SK-N-SH (cell line): ENCODE results near the gene PSMD4. TPM values are rescaled to one million over a fixed set of nuclear protein-coding genes. Genes with fewer than 3 reads are reported as not detected.

ENCODE experiments used
- CTCF ChIA-PET: fragments of 300-600, 350-600 bp; formaldehyde crosslinking; extraction: SDS; loops from one replicate; lab custom pipeline; 2021; lab: Yijun Ruan, JAX
- POLR2A ChIA-PET: fragments of 350-600 bp; sonication (Branson Sonifier 250); formaldehyde crosslinking; extraction: SDS; loops from one replicate; lab custom pipeline; 2020; ENCODE audit warnings: antibody characterized with exemption, inconsistent platforms; lab: Yijun Ruan, JAX
- DNase-seq: peaks from one replicate; pipeline ENCODE4 v3.0.0; 2012
- H2AFZ ChIP-seq: fragments of 200-600 bp; sonication (generic); 2 replicates; pipeline ENCODE4 v1.8.1; 2016; ENCODE audit warnings: antibody characterized with exemption, mild to moderate bottlenecking, low read depth
- H3F3A ChIP-seq: fragments of 200-600 bp; sonication (generic); replicated peaks from 2 replicates; pipeline ENCODE3; 2016; ENCODE audit warnings: antibody characterized with exemption, mild to moderate bottlenecking; ENCODE audit not compliant: insufficient read depth
- H3K27ac ChIP-seq, 2 experiments: fragments of 200-500 bp in 1 of 2; fragments of 200-600 bp in 1 of 2; sonication (Bioruptor generic) in 1 of 2; sonication (generic), shearing (Covaris generic) in 1 of 2; 2 replicates each; pipeline versions ENCODE4 v1.5.1 to v1.6.1; 2014 to 2016; ENCODE audit warnings: low read depth in 2 of 2, inconsistent platforms in 1 of 2, low read length in 1 of 2, mild to moderate bottlenecking in 1 of 2, mixed read lengths in 1 of 2
- H3K27me3 ChIP-seq: fragments of 200-600 bp; sonication (generic), shearing (Covaris generic); 2 replicates; pipeline ENCODE4 v1.6.1; 2016; ENCODE audit warnings: mixed run types; ENCODE audit not compliant: insufficient read depth
- H3K36me3 ChIP-seq, 2 experiments: fragments of 200-500 bp in 1 of 2; fragments of 200-600 bp in 1 of 2; sonication (Bioruptor generic) in 1 of 2; sonication (generic) in 1 of 2; replicated peaks in 1 of 2; 2 replicates each; pipeline versions ENCODE3 to v1.5.1; 2014 to 2016; ENCODE audit warnings: low read length in 1 of 2, mild to moderate bottlenecking in 1 of 2; ENCODE audit not compliant: insufficient read depth in 2 of 2, control insufficient read depth in 1 of 2
- H3K4me1 ChIP-seq, 2 experiments: fragments of 200-500 bp in 1 of 2; fragments of 200-600 bp in 1 of 2; sonication (Bioruptor generic) in 1 of 2; sonication (generic), shearing (Covaris generic) in 1 of 2; 2 replicates each; pipeline versions ENCODE4 v1.5.1 to v1.6.1; 2014 to 2016; ENCODE audit warnings: low read depth in 1 of 2, low read length in 1 of 2, mixed run types in 1 of 2; ENCODE audit not compliant: insufficient read depth in 2 of 2, control insufficient read depth in 1 of 2
- H3K4me2 ChIP-seq: fragments of 200-600 bp; sonication (generic), shearing (Covaris generic); 2 replicates; pipeline ENCODE4 v1.6.1; 2017; ENCODE audit warnings: mixed run types
- H3K4me3 ChIP-seq, 2 experiments: fragments of 200-500 bp in 1 of 2; fragments of 200-600 bp in 1 of 2; sonication (Bioruptor generic) in 1 of 2; sonication (generic), shearing (Covaris generic) in 1 of 2; 2 replicates each; pipeline versions ENCODE4 v1.5.1 to v1.8.1; 2014 to 2016; ENCODE audit warnings: low read depth in 2 of 2, inconsistent platforms in 1 of 2, low read length in 1 of 2, mild to moderate bottlenecking in 1 of 2, mixed read lengths in 1 of 2, moderate library complexity in 1 of 2
- H3K79me2 ChIP-seq: fragments of 200-600 bp; sonication (generic); 2 replicates; pipeline ENCODE4 v1.8.1; 2017; ENCODE audit warnings: mild to moderate bottlenecking; ENCODE audit not compliant: insufficient read depth
- H3K9ac ChIP-seq: fragments of 200-600 bp; sonication (generic); 2 replicates; pipeline ENCODE4 v1.6.1; 2017; ENCODE audit warnings: mixed run types
- H3K9me2 ChIP-seq: fragments of 200-600 bp; sonication (generic); 2 replicates; pipeline ENCODE4 v1.6.1; 2017; ENCODE audit warnings: mixed run types
- H3K9me3 ChIP-seq: fragments of 200-600 bp; sonication (generic); 2 replicates; pipeline ENCODE4 v1.6.1; 2017; ENCODE audit warnings: mixed run types, mild to moderate bottlenecking, moderate library complexity
- H4K20me1 ChIP-seq: fragments of 200-600 bp; sonication (generic); 2 replicates; pipeline ENCODE4 v1.6.1; 2017; ENCODE audit warnings: mild to moderate bottlenecking, mixed run types; ENCODE audit not compliant: insufficient read depth
- CHD2 ChIP-seq: fragments of 150-350 bp; IDR thresholded peaks from 2 replicates; pipeline ENCODE4 v1.6.1; 2018; ENCODE audit warnings: low read length; ENCODE audit not compliant: partially characterized antibody
- JUND ChIP-seq: IDR thresholded peaks from 2 replicates; pipeline ENCODE4 v1.4.0; 2012
- MXI1 ChIP-seq: IDR thresholded peaks from 2 replicates; pipeline ENCODE4 v1.6.1; 2012; ENCODE audit warnings: mild to moderate bottlenecking, low read depth, low read length, improper control_type of control experiment
- NFIC ChIP-seq: IDR thresholded peaks from 2 replicates; pipeline ENCODE4 v1.4.0; 2012; ENCODE audit warnings: borderline replicate concordance
- NRF1 ChIP-seq: IDR thresholded peaks from 2 replicates; pipeline ENCODE4 v1.6.1; 2012; ENCODE audit warnings: low read depth, mild to moderate bottlenecking, low read length
- PBX3 ChIP-seq: IDR thresholded peaks from 2 replicates; pipeline ENCODE4; 2012
- POLR2AphosphoS5 ChIP-seq: IDR thresholded peaks from 2 replicates; pipeline ENCODE4 v1.6.1; 2012; ENCODE audit warnings: low read depth, low read length
- RCOR1 ChIP-seq: fragments of 150-350 bp; IDR thresholded peaks from 2 replicates; pipeline ENCODE4 v1.6.1; 2017; ENCODE audit warnings: antibody characterized with exemption, low read length
- USF1 ChIP-seq: IDR thresholded peaks from 2 replicates; pipeline ENCODE4 v1.4.0; 2012; ENCODE audit warnings: low read depth, borderline replicate concordance
- USF2 ChIP-seq: fragments of 150-350 bp; IDR thresholded peaks from 2 replicates; pipeline ENCODE4 v1.6.1; 2017; ENCODE audit warnings: antibody characterized with exemption, low read length, low read depth, borderline replicate concordance
- WGBS: methylation state at CpG from one replicate; pipeline ENCODE4 v1.1.6; 2017; ENCODE audit warnings: low lambda C conversion rate; 5-methylcytosine and 5-hydroxymethylcytosine counted together
- polyA plus RNA-seq, 3 experiments: library from polyadenylated mRNA; depleted of rRNA; stranded (reverse); fragments of >200 nt; gene quantifications; 2 replicates each; pipeline ENCODE4 v1.2.3, GENCODE V29; 2012

The PSMD4 gene
- polyA plus RNA-seq, 1 of the 3 experiments (the other 2 are of a cell fraction): 419 TPM

DNA sequence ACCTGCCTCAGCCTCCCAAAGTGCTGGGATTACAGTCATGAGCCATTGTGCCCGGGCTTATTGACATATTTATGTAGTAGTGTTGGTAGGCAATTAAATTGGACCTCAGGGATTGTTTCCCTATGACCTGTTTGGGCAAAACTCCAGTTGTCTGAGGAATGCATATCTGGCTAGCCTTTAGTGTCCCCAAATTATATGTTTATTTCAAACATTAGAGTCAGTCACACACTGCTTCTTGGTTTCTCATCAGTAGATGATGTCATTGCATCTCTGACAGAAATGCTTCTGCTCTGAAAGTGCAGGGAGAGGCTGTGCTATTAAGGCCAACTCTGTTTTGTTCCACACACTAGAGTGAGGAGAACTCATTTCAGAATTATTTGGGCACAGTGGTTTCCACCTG, 43.7 kb upstream of the PSMD4 start (continued):
- TF ChIP-seq POLR2AphosphoS5 (no peak), PBX3 (no peak), RCOR1 (no peak), CHD2 (no peak), USF2 (no peak), USF1 (no peak), NRF1 (no peak)
- TF ChIP-seq, all 33 proteins: peak for 0

DNA sequence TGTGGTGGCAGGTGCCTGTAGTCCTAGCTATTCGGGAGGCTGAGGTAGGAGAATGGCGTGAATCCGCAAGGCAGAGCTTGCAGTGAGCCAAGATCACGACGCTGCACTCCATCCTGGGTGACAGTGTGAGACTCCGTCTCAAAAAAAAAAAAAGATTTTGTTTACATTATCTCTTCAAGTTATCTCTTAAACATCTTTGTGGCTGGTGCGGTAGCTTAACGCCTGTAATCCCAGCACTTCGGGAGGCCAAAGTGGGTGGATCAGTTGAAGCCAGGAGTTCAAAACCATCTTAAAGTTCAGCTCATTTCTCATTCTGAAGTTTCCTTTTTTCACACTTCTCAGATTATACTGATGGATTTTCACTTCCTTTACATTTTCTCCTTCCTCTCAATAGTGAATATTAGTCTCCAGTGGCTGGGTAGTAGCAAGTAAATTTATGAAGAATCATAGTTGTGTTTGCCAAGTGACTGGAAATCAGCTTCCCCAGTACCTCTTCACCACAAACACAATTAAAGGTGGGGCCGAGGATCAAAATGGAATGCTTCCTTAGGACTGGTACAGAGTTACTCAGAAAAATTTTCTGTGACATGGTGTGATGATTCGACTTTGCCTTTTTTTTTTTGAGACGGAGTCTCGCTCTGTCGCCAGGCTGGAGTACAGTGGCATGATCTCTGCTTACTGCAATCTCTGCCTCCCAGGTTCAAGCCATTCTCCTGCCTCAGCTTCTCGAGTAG, 42.4 kb upstream of the PSMD4 start:
- H3K4me2 ChIP-seq: no peak overlapping the region
- peaks cover 100% of the 10 kb centered on the region for H3K79me2 ChIP-seq
- POLR2A ChIA-PET: interaction anchor here (0.6 kb wide), 1 partner anchor 648 kb away, joined by 4 read pairs; no protein-coding TSS in a partner anchor
- no peaks in the 10 kb centered on the region for H3K9me2 ChIP-seq
- H3K27me3 ChIP-seq: no peaks in the 10 kb centered on the region
- no peak overlapping the region for H3K9ac ChIP-seq
- no peak for DNase-seq
- H3K4me3 ChIP-seq: no peak overlapping the region
- no peak overlapping the region for H3K27ac ChIP-seq
- peaks cover 78% of the 10 kb centered on the region for H4K20me1 ChIP-seq
- H3K4me1 ChIP-seq: no peaks in the 10 kb centered on the region
- CTCF ChIA-PET: interaction anchor here (1.0 kb wide), 2 partner anchors 36 to 40 kb away, joined by 3 to 4 read pairs; partner anchors contain the start of gene TMOD4
- TF ChIP-seq JUND (no peak), MXI1 (no peak), NFIC (no peak), USF2 (no peak), PBX3 (no peak)
- no peak overlapping the region for H2AFZ ChIP-seq
- no peaks in the 10 kb centered on the region for H3K9me3 ChIP-seq
- 89% methylated on average over 15 of the region's 15 CpGs for WGBS
- peaks cover 18% of the 10 kb centered on the region for H3F3A ChIP-seq
- peaks cover 2 to 50% of the 10 kb centered on the region in 2 experiments for H3K36me3 ChIP-seq
